K562 (cell line): Measurements from ENCODE around the gene ASB6. TPM values are rescaled to one million over a fixed set of nuclear protein-coding genes. Genes with fewer than 3 reads are reported as not detected.

Source experiments
- AFF4 ChIP-seq: sonication (generic); formaldehyde crosslinking; IDR thresholded peaks from 2 replicates; pipeline ENCODE4 v1.8.0; 2023; ENCODE audit warnings: mild to moderate bottlenecking, missing genetic modification reagents
- CBX8 ChIP-seq: fragments of 200-600 bp; sonication (generic); IDR thresholded peaks from 2 replicates; pipeline ENCODE4 v1.6.1; 2012; ENCODE audit warnings: borderline replicate concordance, mixed run types, low read depth, mild to moderate bottlenecking, moderate library complexity, mixed read lengths, low read length, control low read depth, inconsistent platforms; ENCODE audit not compliant: poor library complexity, severe bottlenecking; ENCODE audit errors: extremely low read depth
- CHD4 ChIP-seq: fragments of 200-600 bp; sonication (generic); IDR thresholded peaks from 3 replicates; pipeline ENCODE4 v1.6.1; 2012; ENCODE audit warnings: low read depth, mild to moderate bottlenecking, mixed read lengths, low read length, inconsistent platforms; ENCODE audit not compliant: insufficient read depth, insufficient replicate concordance, poor library complexity, severe bottlenecking
- ERF ChIP-seq: fragments of 450-650 bp; formaldehyde crosslinking; IDR thresholded peaks from 2 replicates; pipeline ENCODE4 v1.4.0; 2020; ENCODE audit warnings: mild to moderate bottlenecking, mixed read lengths
- MAFF ChIP-seq: IDR thresholded peaks from 2 replicates; pipeline ENCODE4 v1.6.1; 2012; ENCODE audit warnings: low read length, improper control_type of control experiment
- NFE2L1 ChIP-seq: fragments of 450-650 bp; IDR thresholded peaks from 2 replicates; pipeline ENCODE4 v1.6.1; 2016; ENCODE audit warnings: missing genetic modification characterization, low read depth, mild to moderate bottlenecking, missing compliant biosample characterization, moderate library complexity, borderline replicate concordance
- NFIX ChIP-seq: fragments of 250-450 bp; sonication (Bioruptor Pico); IDR thresholded peaks from 2 replicates; pipeline ENCODE4 v1.4.0; 2020; ENCODE audit warnings: low read depth, mild to moderate bottlenecking, moderate library complexity
- RBFOX2 ChIP-seq: fragments of 200-400 bp; formaldehyde crosslinking; IDR thresholded peaks from 2 replicates; pipeline ENCODE4 v1.6.1; 2017; ENCODE audit warnings: low read depth, mild to moderate bottlenecking, low read length, moderate library complexity
- SIRT6 ChIP-seq: IDR thresholded peaks from one replicate; pipeline ENCODE4 v1.6.1; 2012; ENCODE audit warnings: low read depth, mild to moderate bottlenecking, control low read depth, inconsistent platforms, low read length, moderate library complexity
- SRSF1 ChIP-seq: fragments of 200-400 bp; formaldehyde crosslinking; IDR thresholded peaks from 2 replicates; pipeline ENCODE4 v1.6.1; 2017; ENCODE audit warnings: mild to moderate bottlenecking, low read depth, low read length, moderate library complexity
- STAT5A ChIP-seq: IDR thresholded peaks from 2 replicates; pipeline ENCODE4 v1.6.1; 2012; ENCODE audit warnings: low read length, inconsistent platforms, borderline replicate concordance
- ZBED1 ChIP-seq: IDR thresholded peaks from 2 replicates; pipeline ENCODE4 v1.6.1; 2014
- ZBTB2 ChIP-seq: fragments of 450-650 bp; IDR thresholded peaks from 2 replicates; pipeline ENCODE4 v1.6.1; 2016; ENCODE audit warnings: antibody characterized with exemption
- ZC3H8 ChIP-seq: fragments of 450-650 bp; IDR thresholded peaks from 2 replicates; pipeline ENCODE4 v1.6.1; 2017
- ZNF408 ChIP-seq: fragments of 250-450 bp; sonication (Bioruptor Pico); IDR thresholded peaks from 2 replicates; pipeline ENCODE4 v1.4.0; 2020; ENCODE audit warnings: low read depth, mild to moderate bottlenecking, moderate library complexity
- ZNF507 ChIP-seq: conservative IDR thresholded peaks from 2 replicates; pipeline ENCODE4 v1.6.1; 2017; ENCODE audit warnings: missing genetic modification characterization, missing compliant biosample characterization
- ZNF764 ChIP-seq: fragments of 250-450 bp; sonication (Bioruptor Pico); IDR thresholded peaks from 2 replicates; pipeline ENCODE4 v1.4.0; 2020; ENCODE audit warnings: low read depth, mild to moderate bottlenecking, moderate library complexity
- polyA plus RNA-seq, 8 experiments: library from polyadenylated mRNA; depleted of rRNA in 4 of 8; stranded (reverse) in 5 of 8; unstranded in 3 of 8; fragments of >200 nt; fragmentation: Nextera tagmentation in 2 of 8; fragmentation: Illumina TruSeq in 1 of 8; extraction: Ambion mirVana in 2 of 8; extraction: Trizol in 1 of 8; gene quantifications; 2 replicates each; pipeline versions ENCODE4 v1.2.1 to v1.2.3, GENCODE V29; 2011 to 2014; ENCODE audit warnings: inconsistent platforms in 1 of 8, missing spikeins in 1 of 8
- total RNA-seq, 7 experiments: library from RNA; depleted of rRNA in 6 of 7; stranded (reverse); fragments of >200 nt in 6 of 7; fragmentation: Illumina TruSeq in 2 of 7; extraction: Trizol in 2 of 7; gene quantifications; 2 replicates each; pipeline versions ENCODE4 v1.2.1 to v1.2.3, GENCODE V29; 2011 to 2021; ENCODE audit warnings: low replicate concordance in 1 of 7
- TF ChIP-seq, protein P1 (sequence below), 2 experiments: fragments of 200-800 bp in 1 of 2; sonication (Bioruptor generic) in 1 of 2; sonication (generic) in 1 of 2; formaldehyde crosslinking in 1 of 2; IDR thresholded peaks in 1 of 2; conservative IDR thresholded peaks in 1 of 2; 2 replicates each; pipeline versions ENCODE4 v1.5.0 to v1.6.1; 2016 to 2020; ENCODE audit warnings: missing compliant biosample characterization in 1 of 2, missing genetic modification characterization in 1 of 2, missing genetic modification reagents in 1 of 2
- TF ChIP-seq, protein P2 (sequence below): sonication (generic); formaldehyde crosslinking; IDR thresholded peaks from 2 replicates; pipeline ENCODE4 v1.8.0; 2022; ENCODE audit warnings: missing genetic modification reagents, mild to moderate bottlenecking, borderline replicate concordance

The ASB6 gene
- total and polyA plus RNA-seq, 9 of the 15 experiments (the other 6 are each of a cell fraction or from before 2014, with no cell fraction given) = 0.92 to 17.8 (median 11.3) TPM

DNA sequence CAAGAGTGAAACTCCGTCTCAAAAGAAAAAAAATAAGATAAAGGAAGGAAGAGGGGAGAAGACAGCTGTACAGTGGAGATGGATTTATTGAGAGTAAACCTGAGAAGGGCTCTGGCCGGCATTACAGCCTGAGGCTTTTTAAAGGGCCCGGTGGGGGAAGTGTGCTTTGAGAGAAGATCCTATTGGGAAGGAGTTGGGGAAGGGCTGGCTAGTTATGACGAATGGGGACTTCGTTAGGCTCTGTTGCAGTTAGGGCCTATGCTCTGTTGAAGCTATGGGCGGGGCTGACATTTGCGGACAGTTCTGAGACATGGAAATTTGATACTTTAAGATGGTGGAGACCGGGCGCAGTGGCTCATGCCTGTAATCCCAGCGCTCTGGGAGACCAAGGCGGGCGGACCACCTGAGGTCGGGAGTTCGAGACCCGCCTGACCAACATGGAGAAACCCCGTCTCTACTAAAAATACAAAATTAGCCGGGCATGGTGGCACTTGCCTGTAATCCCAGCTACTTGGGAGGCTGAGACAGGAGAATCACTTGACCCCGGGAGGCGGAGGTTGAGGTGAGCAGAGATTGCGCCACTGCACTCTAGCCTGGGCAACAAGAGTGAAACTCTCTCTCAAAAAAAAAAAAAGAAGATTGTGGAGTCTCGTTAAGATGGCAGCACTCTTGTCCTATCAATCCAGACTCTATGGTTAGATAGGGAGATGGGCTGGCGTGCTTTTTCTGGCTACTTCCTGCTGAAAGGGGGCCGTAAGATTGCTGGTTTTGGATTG lies 54.3 kb downstream of the ASB6 start (continued):
- TF ChIP-seq AFF4 (CRISPR knock-in tag) = peak; percentile 46; the same call in 1 of the 2 replicates
- TF ChIP-seq SRSF1 = no peak
- TF ChIP-seq, protein P1, sequence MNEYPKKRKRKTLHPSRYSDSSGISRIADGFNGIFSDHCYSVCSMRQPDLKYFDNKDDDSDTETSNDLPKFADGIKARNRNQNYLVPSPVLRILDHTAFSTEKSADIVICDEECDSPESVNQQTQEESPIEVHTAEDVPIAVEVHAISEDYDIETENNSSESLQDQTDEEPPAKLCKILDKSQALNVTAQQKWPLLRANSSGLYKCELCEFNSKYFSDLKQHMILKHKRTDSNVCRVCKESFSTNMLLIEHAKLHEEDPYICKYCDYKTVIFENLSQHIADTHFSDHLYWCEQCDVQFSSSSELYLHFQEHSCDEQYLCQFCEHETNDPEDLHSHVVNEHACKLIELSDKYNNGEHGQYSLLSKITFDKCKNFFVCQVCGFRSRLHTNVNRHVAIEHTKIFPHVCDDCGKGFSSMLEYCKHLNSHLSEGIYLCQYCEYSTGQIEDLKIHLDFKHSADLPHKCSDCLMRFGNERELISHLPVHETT (CRISPR knock-in tag; conservative IDR thresholded peaks at IDR 0.05 in 1 of 2, IDR thresholded peaks at IDR 0.05 in 1 of 2) = peak in 1 of 2 experiments; percentile 90; a peak in 2 of 4 replicates
- TF ChIP-seq STAT5A = no peak
- TF ChIP-seq ZNF507 (tag) = no peak
- TF ChIP-seq MAFF = no peak
- TF ChIP-seq NFE2L1 = 0 out of 2 replicates have a peak, but pooled peaks have one; percentile 29
- no peak for TF ChIP-seq SIRT6
- no peak for TF ChIP-seq CBX8
- no peak for TF ChIP-seq NFIX (CRISPR knock-in tag)
- peak; percentile 13; the same call in 1 of the 2 replicates for TF ChIP-seq ZBTB2
- TF ChIP-seq CHD4 = peak; percentile 62
- no peak for TF ChIP-seq ZC3H8
- TF ChIP-seq ZBED1 = no peak
- TF ChIP-seq, protein P2, sequence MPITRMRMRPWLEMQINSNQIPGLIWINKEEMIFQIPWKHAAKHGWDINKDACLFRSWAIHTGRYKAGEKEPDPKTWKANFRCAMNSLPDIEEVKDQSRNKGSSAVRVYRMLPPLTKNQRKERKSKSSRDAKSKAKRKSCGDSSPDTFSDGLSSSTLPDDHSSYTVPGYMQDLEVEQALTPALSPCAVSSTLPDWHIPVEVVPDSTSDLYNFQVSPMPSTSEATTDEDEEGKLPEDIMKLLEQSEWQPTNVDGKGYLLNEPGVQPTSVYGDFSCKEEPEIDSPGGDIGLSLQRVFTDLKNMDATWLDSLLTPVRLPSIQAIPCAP (CRISPR knock-in tag) = no peak
- 0 out of 2 replicates have a peak, but pooled peaks have one; percentile 58 for TF ChIP-seq ZNF764 (CRISPR knock-in tag)
- peak; percentile 54 for TF ChIP-seq RBFOX2
- no peak for TF ChIP-seq ERF (CRISPR knock-in tag)
- no peak for TF ChIP-seq ZNF408
